Measurements from ENCODE around the gene DHX34. TPM values are rescaled to one million over a fixed set of nuclear protein-coding genes. Genes with fewer than 3 reads are reported as not detected.
A peak's percentile ranks its signal among the peaks of the same experiment; 100 is the strongest.

Gene DHX34
- polyA plus RNA-seq, 1 of the 3 experiments (the other 2 are of a cell fraction): 16.4 TPM

DNA sequence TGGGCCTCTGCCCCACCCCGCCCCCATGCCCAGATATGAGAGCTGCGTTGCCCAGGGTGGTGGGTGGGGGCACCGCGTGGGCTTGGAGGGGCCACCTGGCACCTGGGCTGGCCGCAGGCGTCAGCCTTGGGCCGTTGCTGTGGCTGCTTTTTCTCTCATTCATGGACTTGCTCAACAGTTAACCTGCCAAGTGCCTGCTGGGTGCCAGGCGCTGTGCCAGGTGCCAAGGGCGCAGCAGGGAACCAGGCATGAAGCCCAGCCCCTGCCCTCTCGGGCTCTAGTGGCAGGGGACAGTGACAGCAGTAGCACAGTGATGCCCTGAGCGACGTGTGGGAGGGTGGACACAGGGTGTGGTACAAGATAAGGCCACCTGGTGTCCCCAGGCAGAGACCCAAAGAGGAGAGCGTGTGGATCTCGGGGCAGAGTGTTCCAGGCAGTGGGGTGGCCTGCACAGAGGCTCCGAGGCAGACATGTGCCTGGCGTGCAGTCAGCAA, 28.1 kb downstream of the DHX34 start:
- TF ChIP-seq MXI1 (IDR thresholded peaks at IDR 0.05; ENCODE audit: low read depth, low read length) (no peak), POLR2AphosphoS5 (IDR thresholded peaks at IDR 0.05; ENCODE audit: low read depth, low read length) (no peak)
- H3K36me3 ChIP-seq (replicated peaks in 1 of 2; ENCODE audit: control insufficient read depth in 1 of 2, insufficient read depth in 2 of 2, low read length in 1 of 2): peaks cover 4 to 79% of the 10 kb centered on the region in 2 experiments
- CTCF ChIA-PET: interaction anchor here (1.4 to 1.6 kb wide), 2 partner anchors 14 to 92 kb away, joined by 3 to 5 read pairs; no protein-coding TSS in a partner anchor

DNA sequence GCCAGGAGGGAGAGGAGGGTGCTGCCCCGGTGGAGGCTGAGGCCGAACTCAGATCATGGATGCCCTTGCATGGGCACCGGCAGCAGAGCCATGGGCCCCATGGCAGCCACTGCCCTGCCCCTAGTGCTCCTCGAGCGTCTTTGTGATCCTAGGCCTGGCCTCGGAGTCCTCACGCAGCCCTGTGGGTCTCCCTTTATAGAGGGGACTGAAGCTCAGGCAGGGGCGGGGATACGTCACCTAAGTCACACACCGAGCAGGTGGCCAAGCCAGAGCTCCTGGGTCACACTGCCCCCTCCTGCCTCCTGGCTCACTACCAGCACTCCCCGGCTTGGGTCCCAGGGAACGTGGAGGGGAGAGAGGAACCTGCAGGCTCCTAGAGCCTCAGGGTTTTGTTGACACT, 28.7 kb downstream of the DHX34 start:
- H3K4me2 ChIP-seq: no peak overlapping the region
- no peak overlapping the region for H3K27ac ChIP-seq (ENCODE audit: low read depth in 2 of 2, low read length in 1 of 2)
- no peaks in the 10 kb centered on the region for H3K9me3 ChIP-seq
- CTCF ChIA-PET: interaction anchor here (1.4 to 1.6 kb wide), 2 partner anchors 14 to 72 kb away, joined by 5 read pairs; no protein-coding TSS in a partner anchor
- DNase-seq: no peak
- H3K9me2 ChIP-seq: no peaks in the 10 kb centered on the region
- POLR2A ChIA-PET: no interaction called here
- no peak overlapping the region for H3K4me3 ChIP-seq (ENCODE audit: low read depth in 2 of 2, low read length in 1 of 2)
- no peaks in the 10 kb centered on the region for H3F3A ChIP-seq (replicated peaks; ENCODE audit: insufficient read depth)
- H3K9ac ChIP-seq: no peak overlapping the region
- no peaks in the 10 kb centered on the region for H4K20me1 ChIP-seq (ENCODE audit: insufficient read depth)
- no peak for TF ChIP-seq YY1 (IDR thresholded peaks at IDR 0.05; ENCODE audit: low read depth)
- no peak for TF ChIP-seq FOXM1 (IDR thresholded peaks at IDR 0.05; ENCODE audit: low read depth)
- TF ChIP-seq RXRA (IDR thresholded peaks at IDR 0.05; ENCODE audit: borderline replicate concordance, low read depth): no peak
- no peak for TF ChIP-seq RAD21 (IDR thresholded peaks at IDR 0.05; ENCODE audit: low read length)
- no peak for TF ChIP-seq FOXJ3 (CRISPR knock-in tag; IDR thresholded peaks at IDR 0.05)
- no peak for TF ChIP-seq NRF1 (IDR thresholded peaks at IDR 0.05; ENCODE audit: low read depth, low read length)
- TF ChIP-seq USF1 (IDR thresholded peaks at IDR 0.05; ENCODE audit: borderline replicate concordance, low read depth): no peak
- TF ChIP-seq MEF2A (IDR thresholded peaks at IDR 0.05; ENCODE audit: borderline replicate concordance, low read depth): no peak
- no peak for TF ChIP-seq SMC3 (IDR thresholded peaks at IDR 0.05; ENCODE audit: low read depth, low read length)
- TF ChIP-seq EP300 (IDR thresholded peaks at IDR 0.05; ENCODE audit: borderline replicate concordance in 1 of 2, low read depth in 1 of 2, low read length in 1 of 2): no peak
- TF ChIP-seq RFX5 (IDR thresholded peaks at IDR 0.05; ENCODE audit: low read length): no peak
- TF ChIP-seq, protein P1, sequence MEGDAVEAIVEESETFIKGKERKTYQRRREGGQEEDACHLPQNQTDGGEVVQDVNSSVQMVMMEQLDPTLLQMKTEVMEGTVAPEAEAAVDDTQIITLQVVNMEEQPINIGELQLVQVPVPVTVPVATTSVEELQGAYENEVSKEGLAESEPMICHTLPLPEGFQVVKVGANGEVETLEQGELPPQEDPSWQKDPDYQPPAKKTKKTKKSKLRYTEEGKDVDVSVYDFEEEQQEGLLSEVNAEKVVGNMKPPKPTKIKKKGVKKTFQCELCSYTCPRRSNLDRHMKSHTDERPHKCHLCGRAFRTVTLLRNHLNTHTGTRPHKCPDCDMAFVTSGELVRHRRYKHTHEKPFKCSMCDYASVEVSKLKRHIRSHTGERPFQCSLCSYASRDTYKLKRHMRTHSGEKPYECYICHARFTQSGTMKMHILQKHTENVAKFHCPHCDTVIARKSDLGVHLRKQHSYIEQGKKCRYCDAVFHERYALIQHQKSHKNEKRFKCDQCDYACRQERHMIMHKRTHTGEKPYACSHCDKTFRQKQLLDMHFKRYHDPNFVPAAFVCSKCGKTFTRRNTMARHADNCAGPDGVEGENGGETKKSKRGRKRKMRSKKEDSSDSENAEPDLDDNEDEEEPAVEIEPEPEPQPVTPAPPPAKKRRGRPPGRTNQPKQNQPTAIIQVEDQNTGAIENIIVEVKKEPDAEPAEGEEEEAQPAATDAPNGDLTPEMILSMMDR (IDR thresholded peaks at IDR 0.05): no peak
- TF ChIP-seq NFIC (IDR thresholded peaks at IDR 0.05; ENCODE audit: borderline replicate concordance): no peak
- no peak for TF ChIP-seq GABPA (IDR thresholded peaks at IDR 0.05; ENCODE audit: low read depth)
- no peak for TF ChIP-seq FOSL2 (IDR thresholded peaks at IDR 0.05; ENCODE audit: borderline replicate concordance, low read depth)
- no peak for TF ChIP-seq IRF3 (IDR thresholded peaks at IDR 0.05; ENCODE audit: low read depth, low read length)
- no peak for TF ChIP-seq GATA2 (CRISPR knock-in tag; IDR thresholded peaks at IDR 0.05)
- TF ChIP-seq POLR2AphosphoS5 (IDR thresholded peaks at IDR 0.05; ENCODE audit: low read depth, low read length): no peak
- H3K4me1 ChIP-seq (ENCODE audit: control insufficient read depth in 1 of 2, insufficient read depth in 2 of 2, low read depth in 1 of 2, low read length in 1 of 2): no peaks in the 10 kb centered on the region
- 87% methylated on average over 7 of the region's 12 CpGs for WGBS (ENCODE audit: low lambda C conversion rate)
- H3K36me3 ChIP-seq (replicated peaks in 1 of 2; ENCODE audit: control insufficient read depth in 1 of 2, insufficient read depth in 2 of 2, low read length in 1 of 2): peaks cover 4 to 77% of the 10 kb centered on the region in 2 experiments
- no peaks in the 10 kb centered on the region for H3K27me3 ChIP-seq (ENCODE audit: insufficient read depth)
- H2AFZ ChIP-seq (ENCODE audit: low read depth): no peak overlapping the region
- no peaks in the 10 kb centered on the region for H3K79me2 ChIP-seq (ENCODE audit: insufficient read depth)

More for the DNA sequence above, 28.1 kb downstream of the DHX34 start:
- peak; percentile 25 for DNase-seq
- H3K9me2 ChIP-seq: no peaks in the 10 kb centered on the region
- no peak overlapping the region for H3K4me3 ChIP-seq (ENCODE audit: low read depth in 2 of 2, low read length in 1 of 2)
- H3K27me3 ChIP-seq (ENCODE audit: insufficient read depth): no peaks in the 10 kb centered on the region
- no peaks in the 10 kb centered on the region for H3F3A ChIP-seq (replicated peaks; ENCODE audit: insufficient read depth)
- POLR2A ChIA-PET: no interaction called here
- H3K9me3 ChIP-seq: no peaks in the 10 kb centered on the region
- H2AFZ ChIP-seq (ENCODE audit: low read depth): no peak overlapping the region
- WGBS (ENCODE audit: low lambda C conversion rate): 83% methylated on average over 13 of the region's 16 CpGs
- H3K27ac ChIP-seq (ENCODE audit: low read depth in 2 of 2, low read length in 1 of 2): no peak overlapping the region
- H3K4me2 ChIP-seq: no peak overlapping the region
- H3K9ac ChIP-seq: no peak overlapping the region
- H4K20me1 ChIP-seq (ENCODE audit: insufficient read depth): no peaks in the 10 kb centered on the region
- no peaks in the 10 kb centered on the region for H3K79me2 ChIP-seq (ENCODE audit: insufficient read depth)
- H3K4me1 ChIP-seq (ENCODE audit: control insufficient read depth in 1 of 2, insufficient read depth in 2 of 2, low read depth in 1 of 2, low read length in 1 of 2): no peaks in the 10 kb centered on the region
